GM21367 (cell line): ENCODE measurements around the gene NAT10.
"Not testable (repeated sequence)": the region's sequence is repeated elsewhere in the genome, so short reads cannot be mapped to it uniquely, and the experiment has no call there.

ENCODE experiments used
- ATAC-seq: cut with Tn5 transposase; IDR thresholded peaks from one replicate; pipeline ENCODE4 v1.9.1; 2021; ENCODE audit not compliant: unreplicated experiment

The NAT10 gene

GRCh38 chr11:34105079-34105956 is at the start of gene NAT10:
Gene NAT10, plus strand, starts transcription at chr11:34105629. Its CDS starts 2,597 bp downstream, at chr11:34108226.
- peak; percentile 86 for ATAC-seq

DNA sequence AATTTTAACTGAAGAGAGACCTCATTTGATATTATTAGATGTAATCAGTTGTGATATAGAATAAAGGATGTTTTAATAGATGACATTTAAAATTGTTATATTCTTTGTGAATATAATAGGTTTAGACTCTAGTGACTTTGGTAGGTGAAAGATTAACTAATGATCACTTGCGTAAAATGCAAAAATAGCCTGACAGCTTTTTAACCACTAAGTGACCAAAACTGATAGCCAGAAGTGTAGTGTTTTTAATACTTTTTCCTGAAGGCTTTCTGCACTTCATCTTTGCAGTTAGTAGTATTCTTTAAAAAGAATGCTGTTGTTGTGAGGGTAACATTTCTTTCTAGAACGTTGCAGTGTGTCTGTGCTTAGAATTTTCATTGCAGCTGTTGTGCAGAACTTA is 48.8 kb upstream of the NAT10 start:
- no peak for ATAC-seq

DNA sequence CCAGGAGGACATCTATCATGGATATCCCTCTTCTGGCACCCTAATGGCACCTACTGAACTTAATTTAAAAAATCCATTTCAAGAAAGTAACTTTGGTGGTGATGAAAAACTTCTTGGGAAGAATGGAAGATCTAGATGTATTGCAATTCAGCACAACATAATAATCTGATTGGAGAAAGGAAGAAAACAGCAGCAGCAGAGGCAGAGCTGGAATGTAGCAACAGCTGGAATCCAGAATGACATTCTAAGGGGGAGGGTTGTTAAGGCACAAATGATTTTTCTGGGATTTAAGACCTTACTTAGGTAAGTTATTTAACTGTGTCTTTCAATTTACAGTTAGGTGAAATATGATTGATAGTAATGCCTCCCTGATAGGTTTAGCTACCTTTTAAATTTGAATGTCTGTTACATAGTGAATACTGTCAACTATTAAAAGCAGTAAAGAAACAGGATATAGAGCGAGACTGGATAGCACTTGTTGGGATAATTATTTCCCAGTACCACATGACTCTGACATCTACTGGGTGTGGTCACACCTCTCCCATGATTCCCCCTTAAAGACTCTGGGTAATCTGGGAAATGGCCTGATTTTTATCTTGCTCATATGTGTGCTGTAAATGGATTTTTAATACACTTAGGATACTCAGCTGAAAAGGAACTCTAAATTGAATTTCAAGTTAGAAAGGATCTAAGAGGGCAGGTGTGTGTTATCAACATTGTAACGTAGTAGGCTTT is 42.2 kb upstream of the NAT10 start:
- ATAC-seq: no peak

DNA sequence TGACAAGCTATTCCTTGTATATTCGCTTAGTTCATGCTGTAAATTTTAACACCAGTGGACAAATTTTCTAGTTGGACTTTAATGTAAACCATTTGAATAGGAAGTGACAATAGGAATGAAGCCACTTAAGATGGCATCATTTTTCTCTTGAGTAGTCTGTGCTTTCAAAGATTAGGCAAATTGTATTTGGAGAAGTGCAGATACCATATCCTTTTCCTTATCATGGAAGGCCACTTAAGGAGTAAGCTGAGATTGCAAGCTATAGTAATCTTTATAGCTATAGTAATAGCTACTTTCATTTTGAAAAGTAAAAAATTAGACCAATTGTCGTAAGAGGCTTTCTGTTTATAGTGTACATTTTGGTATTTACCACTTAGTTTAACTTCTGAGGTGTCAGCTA is 41.1 kb upstream of the NAT10 start:
- no peak for ATAC-seq

DNA sequence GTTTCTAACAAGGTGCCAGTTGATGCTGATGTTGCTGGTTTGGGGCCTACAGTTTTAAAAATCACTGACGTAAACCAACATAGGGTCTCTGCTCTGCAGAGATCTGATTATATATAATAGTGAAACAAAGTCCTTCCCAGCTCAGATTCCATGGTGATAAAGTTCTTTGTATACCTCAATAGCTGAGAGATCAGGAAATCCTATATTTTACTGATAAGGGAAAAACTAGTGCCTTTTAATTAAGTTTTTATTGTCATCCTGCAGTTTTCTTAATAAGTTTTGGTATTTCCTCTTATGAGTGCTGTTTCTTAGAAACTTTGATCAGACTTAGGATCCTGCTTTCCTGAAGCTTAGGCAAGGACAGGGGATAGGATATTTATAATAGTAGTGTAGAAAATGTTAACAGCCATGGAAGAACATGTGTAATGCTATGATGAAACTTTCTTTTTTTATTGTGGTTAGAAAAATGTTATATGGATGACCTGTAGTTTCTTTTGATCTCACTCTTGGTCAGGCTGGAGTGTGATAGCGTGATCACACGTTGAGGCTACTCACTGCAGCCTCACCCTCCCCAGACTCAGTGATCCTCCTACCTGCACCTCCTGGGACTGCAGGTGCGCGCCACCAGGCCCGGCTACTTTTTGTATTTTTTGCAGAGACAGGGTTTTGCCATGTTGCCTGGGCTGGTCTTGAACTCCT is 39.8 kb upstream of the NAT10 start:
- no peak for ATAC-seq

DNA sequence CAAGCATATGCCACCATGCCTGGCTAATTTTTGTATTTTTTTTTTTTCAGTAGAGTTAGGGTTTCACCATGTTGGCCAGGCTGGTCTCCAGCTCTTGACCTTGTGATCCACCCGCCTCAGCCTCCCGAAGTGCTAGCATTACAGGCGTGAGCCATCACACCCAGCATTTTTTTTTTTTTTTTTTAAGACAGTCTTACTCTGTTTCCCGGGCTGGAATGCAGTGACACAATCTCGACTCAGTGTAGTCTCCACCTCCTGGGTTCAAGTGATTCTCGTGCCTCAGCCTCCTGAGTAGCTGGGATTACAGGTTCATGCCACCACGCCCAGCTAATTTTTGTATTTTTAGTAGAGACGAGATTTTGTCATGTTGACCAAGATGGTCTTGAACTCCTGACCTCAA is 38.7 kb upstream of the NAT10 start:
- ATAC-seq: not testable (repeated sequence)

- no peak for ATAC-seq
Measured at GRCh38 chr11:34067383-34068065, 37.9 kb upstream of the NAT10 start.

- no peak for ATAC-seq
Measured at GRCh38 chr11:34068111-34068510, 37.3 kb upstream of the NAT10 start.

DNA sequence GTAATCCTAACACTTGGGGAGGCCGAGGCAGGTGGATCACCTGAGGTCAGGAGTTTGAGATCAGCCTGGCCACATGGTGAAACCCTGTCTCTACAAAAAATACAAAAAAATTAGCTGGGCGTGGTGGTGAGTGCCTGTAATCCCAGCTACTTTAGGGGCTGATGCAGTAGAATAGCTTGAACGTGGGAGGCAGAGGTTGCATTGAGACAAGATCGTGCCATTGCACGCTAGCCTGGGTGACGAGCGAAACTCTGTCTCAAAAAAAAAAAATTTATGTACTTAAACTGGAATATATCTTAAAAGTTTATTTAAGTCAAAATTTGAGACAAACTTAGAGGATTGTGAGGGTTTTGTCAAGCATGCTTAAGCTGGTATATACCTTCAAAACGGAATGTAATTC is 34.1 kb upstream of the NAT10 start:
- not testable (repeated sequence) for ATAC-seq

GRCh38 chr11:34072041-34072440 is 33.4 kb upstream of the NAT10 start:
- ATAC-seq: no peak

- no peak for ATAC-seq
Measured at GRCh38 chr11:34072832-34073231, 32.6 kb upstream of the NAT10 start.

DNA sequence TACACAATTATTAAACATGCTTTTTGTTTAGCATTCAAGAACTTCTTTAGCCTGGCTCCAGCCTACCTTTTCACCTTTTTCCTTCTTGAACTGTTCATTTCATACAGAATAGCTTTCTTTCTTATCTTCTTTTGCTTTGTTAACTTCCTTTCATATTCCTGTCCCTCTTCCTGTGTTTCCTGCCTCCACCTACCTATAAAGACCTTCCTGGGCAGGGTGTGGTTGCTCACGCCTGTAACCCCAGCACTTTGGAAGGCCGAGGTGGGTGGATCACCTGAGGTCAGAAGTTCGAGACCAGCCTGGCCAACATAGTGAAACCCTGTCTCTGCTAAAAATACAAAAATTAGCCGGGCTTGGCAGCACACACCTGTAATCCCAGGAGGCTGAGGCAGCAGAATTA is 31.0 kb upstream of the NAT10 start:
- no peak for ATAC-seq

- no peak for ATAC-seq
Measured at GRCh38 chr11:34075178-34075820, 30.1 kb upstream of the NAT10 start.

GRCh38 chr11:34080609-34081008 is 24.8 kb upstream of the NAT10 start:
- no peak for ATAC-seq

DNA sequence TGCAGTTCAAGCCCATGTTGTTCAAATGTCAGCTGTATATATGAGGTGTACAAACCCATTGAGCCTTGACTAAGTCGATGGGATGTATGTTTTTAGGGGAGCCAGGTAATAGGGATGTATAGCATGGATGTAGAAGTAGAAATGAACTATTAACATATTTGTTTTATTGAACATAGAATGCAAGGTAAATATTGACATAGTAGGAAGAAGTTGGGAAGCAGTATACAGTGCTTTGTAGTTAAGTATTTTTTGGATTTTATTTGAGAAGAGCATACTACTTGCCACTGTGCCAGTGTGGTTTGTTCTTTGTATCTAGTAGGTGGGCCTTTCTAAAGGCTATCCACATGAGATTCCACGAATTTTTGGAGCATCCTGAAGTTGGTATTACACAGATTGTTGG is 20.8 kb upstream of the NAT10 start:
- ATAC-seq: no peak

DNA sequence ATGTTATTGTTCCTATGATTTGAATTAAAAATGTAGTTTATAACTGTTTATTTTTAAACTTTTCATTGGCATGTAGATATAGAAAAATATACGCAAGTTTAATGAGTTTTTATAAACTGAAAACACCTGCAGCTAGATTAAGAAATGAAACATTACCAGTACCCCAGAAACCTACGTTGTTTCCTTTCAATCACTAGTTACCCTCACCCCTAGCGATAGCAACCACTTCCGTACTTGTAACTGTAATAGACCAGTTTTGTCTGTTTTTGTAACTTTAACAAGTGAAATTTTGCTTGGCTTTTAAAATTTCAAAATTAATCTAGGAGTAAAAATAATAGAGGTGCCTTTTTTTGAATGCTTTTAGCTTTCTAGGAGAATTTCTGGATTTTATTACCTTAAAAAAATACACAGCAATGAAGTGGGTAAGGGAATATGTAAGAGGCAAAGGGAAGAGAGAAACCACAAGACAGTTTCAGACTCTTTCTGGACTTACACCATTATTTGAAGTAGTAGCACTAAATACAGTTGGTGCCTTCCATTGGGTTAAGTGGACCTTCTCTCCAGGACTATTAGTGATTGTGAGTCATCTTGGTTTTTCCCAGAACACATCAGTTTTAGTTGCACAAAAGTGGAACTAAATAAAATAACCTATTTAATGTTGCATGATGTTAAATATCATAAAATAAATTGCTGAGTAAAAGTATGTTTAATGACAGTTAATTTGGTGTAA is 18.7 kb upstream of the NAT10 start:
- ATAC-seq: no peak

- ATAC-seq: no peak
Measured at GRCh38 chr11:34091825-34092224, 13.6 kb upstream of the NAT10 start.

DNA sequence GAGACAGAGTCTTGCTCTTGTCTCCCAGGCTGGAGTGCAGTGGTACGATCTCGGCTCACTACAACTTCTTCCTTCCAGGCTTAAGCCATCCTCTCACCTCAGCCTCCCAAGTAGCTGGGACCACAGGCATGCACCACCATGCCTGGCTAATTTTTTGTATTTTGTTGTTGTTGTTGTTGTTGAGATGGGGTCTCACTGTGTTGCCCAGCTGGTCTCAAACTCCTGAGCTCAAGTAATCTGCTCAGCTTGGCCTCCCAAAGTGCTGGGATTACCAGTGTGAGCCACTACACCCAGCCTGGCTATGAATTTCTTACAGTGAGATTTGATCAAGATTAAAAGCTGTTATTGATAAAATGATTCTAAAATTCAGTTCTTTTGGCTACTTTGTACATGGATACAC is 10.5 kb upstream of the NAT10 start:
- not testable (repeated sequence) for ATAC-seq

GRCh38 chr11:34098813-34099212 is 6.6 kb upstream of the NAT10 start:
- no peak for ATAC-seq

- ATAC-seq: no peak
Measured at GRCh38 chr11:34104680-34105078, 750 bp upstream of the NAT10 start.
